A549 (cell line): ENCODE results near the gene SNAI1. TPM values are rescaled to one million over a fixed set of nuclear protein-coding genes. Genes with fewer than 3 reads are reported as not detected.

Experiments
- ATAC-seq, 2 experiments: fragments of 200-7000 bp in 1 of 2; fragments of >200 bp in 1 of 2; cut with Nextera tagmentation in 1 of 2; cut with Tn5 transposase in 1 of 2; 3 replicates each; pipeline versions ENCODE4 v1.8.0 to v1.9.1; 2018 to 2020; ENCODE audit warnings: mild to moderate bottlenecking in 1 of 2, moderate library complexity in 1 of 2
- CTCF ChIA-PET: fragments of 300-600 bp; sonication (Branson Sonifier 250); formaldehyde crosslinking; extraction: SDS; loops from one replicate; lab custom pipeline; 2021; ENCODE audit warnings: antibody characterized with exemption, inconsistent platforms; lab: Yijun Ruan, JAX
- POLR2A ChIA-PET: fragments of 350-600 bp; formaldehyde crosslinking; extraction: SDS; loops from one replicate; lab custom pipeline; 2021; ENCODE audit warnings: antibody characterized with exemption, inconsistent platforms; lab: Yijun Ruan, JAX
- DNase-seq, 2 experiments: peaks; one replicate each; pipeline versions ENCODE4 v3.0.0 to v3.0.0-alpha.2; 2011 to 2016; ENCODE audit warnings: low read depth in 1 of 2, low spot score in 1 of 2
- FAIRE-seq: peaks from 2 replicates; lab custom pipeline; 2011; peaks lifted over from hg19 to GRCh38; lab: Jason Lieb, UNC
- H3K27ac ChIP-seq, 2 experiments: fragments of >200 bp; sonication (Bioruptor Twin); formaldehyde crosslinking; 3 replicates each; pipeline ENCODE4 v1.5.1; 2016 to 2017
- H3K4me1 ChIP-seq: fragments of >200 bp; sonication (Bioruptor Twin); formaldehyde crosslinking; 3 replicates; pipeline ENCODE4 v1.6.1; 2016
- H3K4me2 ChIP-seq: fragments of >200 bp; sonication (Bioruptor Twin); formaldehyde crosslinking; 3 replicates; pipeline ENCODE4 v1.6.1; 2016
- H3K4me3 ChIP-seq: fragments of >200 bp; sonication (Bioruptor Twin); formaldehyde crosslinking; 3 replicates; pipeline ENCODE4 v1.5.1; 2016
- H3K9me3 ChIP-seq: fragments of >200 bp; sonication (Bioruptor Twin); formaldehyde crosslinking; 3 replicates; pipeline ENCODE4 v1.6.1; 2016
- CEBPB ChIP-seq, 2 experiments: fragments of >200 bp in 1 of 2; sonication (Bioruptor Twin) in 1 of 2; formaldehyde crosslinking in 1 of 2; IDR thresholded peaks; 2 replicates each; pipeline ENCODE4 v1.6.1; 2012 to 2016
- EP300 ChIP-seq, 2 experiments: fragments of >200 bp; sonication (Bioruptor Twin); formaldehyde crosslinking; IDR thresholded peaks; 2 replicates in 1 of 2; 3 replicates in 1 of 2; pipeline ENCODE4 v1.6.1; 2016 to 2017
- ESRRA ChIP-seq: fragments of 150-350 bp; IDR thresholded peaks from 2 replicates; pipeline ENCODE4 v1.6.1; 2014; ENCODE audit warnings: mild to moderate bottlenecking, low read length, borderline replicate concordance
- FOSL2 ChIP-seq, 2 experiments: fragments of 450-650 bp in 1 of 2; fragments of >200 bp in 1 of 2; sonication (Bioruptor Twin) in 1 of 2; formaldehyde crosslinking; IDR thresholded peaks; 2 replicates each; pipeline versions ENCODE4 v1.5.0 to v1.6.1; 2016 to 2020; ENCODE audit warnings: mild to moderate bottlenecking in 1 of 2, moderate library complexity in 1 of 2
- FOXS1 ChIP-seq: fragments of 250-450 bp; sonication (Bioruptor Pico); IDR thresholded peaks from 2 replicates; pipeline ENCODE4 v1.5.0; 2020; ENCODE audit warnings: mild to moderate bottlenecking, moderate library complexity
- HEYL ChIP-seq: fragments of 250-450 bp; sonication (Bioruptor Pico); IDR thresholded peaks from 2 replicates; pipeline ENCODE4 v1.8.0; 2021; ENCODE audit warnings: mild to moderate bottlenecking, moderate library complexity
- HOXB5 ChIP-seq: fragments of 250-450 bp; sonication (Bioruptor Pico); IDR thresholded peaks from 2 replicates; pipeline ENCODE4 v1.5.0; 2020; ENCODE audit warnings: mild to moderate bottlenecking, moderate library complexity
- JUNB ChIP-seq: fragments of >200 bp; sonication (Bioruptor Twin); formaldehyde crosslinking; IDR thresholded peaks from 2 replicates; pipeline ENCODE4 v1.6.1; 2016
- KDM1A ChIP-seq: fragments of 200-600 bp; sonication (generic); IDR thresholded peaks from 2 replicates; pipeline ENCODE4 v1.6.1; 2016; ENCODE audit warnings: low read depth, mild to moderate bottlenecking
- KDM5A ChIP-seq: fragments of 200-600 bp; sonication (generic); IDR thresholded peaks from 2 replicates; pipeline ENCODE4 v1.6.1; 2016; ENCODE audit warnings: antibody characterized with exemption, mild to moderate bottlenecking
- MAZ ChIP-seq: fragments of 150-350 bp; IDR thresholded peaks from 2 replicates; pipeline ENCODE4 v1.6.1; 2014; ENCODE audit warnings: antibody characterized with exemption, low read depth, low read length, borderline replicate concordance
- NPAS2 ChIP-seq: fragments of 250-450 bp; sonication (Bioruptor Pico); IDR thresholded peaks from 2 replicates; pipeline ENCODE4 v1.8.0; 2022; ENCODE audit warnings: mild to moderate bottlenecking, moderate library complexity, borderline replicate concordance
- NR3C1 ChIP-seq: fragments of >200 bp; sonication (Bioruptor Twin); formaldehyde crosslinking; IDR thresholded peaks from 3 replicates; pipeline ENCODE4 v1.6.1; 2017
- PHF8 ChIP-seq: fragments of 200-600 bp; sonication (generic); IDR thresholded peaks from 2 replicates; pipeline ENCODE4 v1.6.1; 2016; ENCODE audit warnings: low read depth, mild to moderate bottlenecking, antibody characterized with exemption, moderate library complexity, borderline replicate concordance
- POLR2A ChIP-seq: IDR thresholded peaks from 2 replicates; pipeline ENCODE4 v1.6.1; 2012; ENCODE audit warnings: mild to moderate bottlenecking, low read length
- RARB ChIP-seq: fragments of 250-450 bp; sonication (Bioruptor Pico); IDR thresholded peaks from 2 replicates; pipeline ENCODE4 v1.8.0; 2021; ENCODE audit warnings: mild to moderate bottlenecking, moderate library complexity
- RCOR1 ChIP-seq: fragments of 150-350 bp; IDR thresholded peaks from 2 replicates; pipeline ENCODE4 v1.6.1; 2014; ENCODE audit warnings: antibody characterized with exemption, low read length, low read depth
- RFX5 ChIP-seq: fragments of 450-650 bp; IDR thresholded peaks from 2 replicates; pipeline ENCODE4 v1.7.1; 2014; ENCODE audit warnings: antibody characterized with exemption, mild to moderate bottlenecking, moderate library complexity
- RNF2 ChIP-seq: fragments of 200-600 bp; sonication (generic); IDR thresholded peaks from 2 replicates; pipeline ENCODE4 v1.6.1; 2016; ENCODE audit warnings: low read depth, mild to moderate bottlenecking, antibody characterized with exemption, moderate library complexity, borderline replicate concordance
- SMC3 ChIP-seq: fragments of >200 bp; sonication (Bioruptor Twin); formaldehyde crosslinking; IDR thresholded peaks from 3 replicates; pipeline ENCODE4 v1.6.1; 2018; ENCODE audit warnings: inconsistent platforms
- ZC3H11A ChIP-seq: fragments of 450-650 bp; IDR thresholded peaks from 2 replicates; pipeline ENCODE4 v1.6.1; 2014; ENCODE audit warnings: antibody characterized with exemption, mild to moderate bottlenecking
- ZFP36 ChIP-seq: fragments of 450-650 bp; IDR thresholded peaks from 2 replicates; pipeline ENCODE4 v1.6.1; 2014; ENCODE audit warnings: borderline replicate concordance; ENCODE audit not compliant: partially characterized antibody
- ZSCAN20 ChIP-seq: fragments of 250-450 bp; sonication (Bioruptor Pico); IDR thresholded peaks from 2 replicates; pipeline ENCODE4 v1.8.0; 2022; ENCODE audit warnings: mild to moderate bottlenecking, moderate library complexity
- WGBS: methylation state at CpG from one replicate; pipeline ENCODE4 v1.1.6; 2017; ENCODE audit errors: missing lambda C conversion rate; 5-methylcytosine and 5-hydroxymethylcytosine counted together
- polyA plus RNA-seq, 4 experiments: library from polyadenylated mRNA; depleted of rRNA in 3 of 4; stranded (reverse); fragments of >200 nt; fragmentation: RNase III in 1 of 4; extraction: RNeasy Plus Mini Kit Qiagen cat#74134 plus additional on column Dnase treatment in 1 of 4; gene quantifications; 2 replicates in 3 of 4; 3 replicates in 1 of 4; pipeline ENCODE4 v1.2.3, GENCODE V29; 2011 to 2017
- TF ChIP-seq, protein P1 (sequence below): IDR thresholded peaks from 2 replicates; pipeline ENCODE4 v1.6.1; 2012; ENCODE audit warnings: low read depth, borderline replicate concordance
- TF ChIP-seq, protein P2 (sequence below): IDR thresholded peaks from 2 replicates; pipeline ENCODE4 v1.6.1; 2012
- TF ChIP-seq, protein P3 (sequence below): fragments of 150-350 bp; IDR thresholded peaks from 2 replicates; pipeline ENCODE4 v1.6.1; 2014; ENCODE audit warnings: low read depth, mild to moderate bottlenecking, low read length

Gene SNAI1
- polyA plus RNA-seq, 2 of the 4 experiments (the other 2 are of a cell fraction), result 7.0 to 11.1 TPM

DNA sequence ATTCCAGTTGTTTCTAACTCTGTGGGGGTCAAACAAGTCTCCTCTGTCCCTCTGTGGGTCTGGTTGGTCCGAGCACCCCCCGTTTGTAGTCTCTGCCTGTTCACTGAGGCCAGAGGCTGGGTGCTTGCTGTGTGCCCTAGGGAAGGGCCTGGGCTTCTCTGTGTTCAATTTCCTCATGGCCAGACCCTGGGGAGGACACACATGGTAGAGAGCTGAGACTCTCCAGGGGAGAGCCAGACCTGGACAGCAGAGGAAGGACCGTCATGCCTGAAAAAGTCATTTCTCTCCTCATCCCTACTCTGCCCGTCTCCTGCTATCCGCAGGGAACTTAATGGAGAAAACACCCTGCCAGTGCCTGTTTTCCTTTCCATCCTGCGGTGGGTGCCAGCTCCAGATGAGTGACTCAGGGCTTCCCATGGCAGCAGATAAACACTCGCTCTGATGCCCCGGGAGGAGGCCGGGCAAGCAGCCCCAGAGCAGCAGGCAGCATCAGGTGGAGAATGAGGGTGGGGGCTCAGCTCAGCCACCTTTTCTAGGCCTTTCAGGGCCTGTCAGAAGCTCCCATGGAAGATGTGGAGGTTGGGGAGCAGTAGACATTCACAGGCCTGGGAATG lies 51.9 kb downstream of the SNAI1 start:
- FAIRE-seq (no peak), ATAC-seq (peak; percentile 54 to 71), DNase-seq (peak; percentile 78 to 86)
- Histone ChIP-seq H3K4me2 (peak overlapping the region; percentile 69), H3K4me3 (no peak overlapping the region), H3K27ac (peak overlapping the region; percentile 93 to 95), H3K4me1 (peaks cover 62% of the 10 kb centered on the region), H3K9me3 (no peaks in the 10 kb centered on the region)
- WGBS, result 30% methylated on average over 9 of the region's 9 CpGs
- no peak for TF ChIP-seq SMC3
- no peak for TF ChIP-seq HOXB5
- TF ChIP-seq KDM5A, result no peak
- no peak for TF ChIP-seq NR3C1
- TF ChIP-seq ZSCAN20, result no peak
- no peak for TF ChIP-seq RARB (CRISPR knock-in tag)
- TF ChIP-seq ESRRA, result no peak
- no peak for TF ChIP-seq FOSL2 (IDR thresholded peaks at IDR 0.05)
- TF ChIP-seq FOSL2 (CRISPR knock-in tag; IDR thresholded peaks at IDR 0.05), result peak; percentile 78
- TF ChIP-seq KDM1A, result no peak
- TF ChIP-seq CEBPB (IDR thresholded peaks at IDR 0.05), result no peak
- no peak for TF ChIP-seq RCOR1
- no peak for TF ChIP-seq FOXS1 (CRISPR knock-in tag)
- TF ChIP-seq, protein P1, sequence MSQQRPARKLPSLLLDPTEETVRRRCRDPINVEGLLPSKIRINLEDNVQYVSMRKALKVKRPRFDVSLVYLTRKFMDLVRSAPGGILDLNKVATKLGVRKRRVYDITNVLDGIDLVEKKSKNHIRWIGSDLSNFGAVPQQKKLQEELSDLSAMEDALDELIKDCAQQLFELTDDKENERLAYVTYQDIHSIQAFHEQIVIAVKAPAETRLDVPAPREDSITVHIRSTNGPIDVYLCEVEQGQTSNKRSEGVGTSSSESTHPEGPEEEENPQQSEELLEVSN, result no peak
- TF ChIP-seq RNF2, result no peak
- no peak for TF ChIP-seq JUNB
- TF ChIP-seq ZC3H11A, result no peak
- no peak for TF ChIP-seq RFX5
- no peak for TF ChIP-seq MAZ
- no peak for TF ChIP-seq HEYL (CRISPR knock-in tag)
- TF ChIP-seq NPAS2, result no peak; the same call in 1 of the 2 replicates
- peak; percentile 16 for TF ChIP-seq ZFP36
- TF ChIP-seq PHF8, result no peak
- no peak for TF ChIP-seq EP300 (IDR thresholded peaks at IDR 0.05)
- TF ChIP-seq, protein P2, sequence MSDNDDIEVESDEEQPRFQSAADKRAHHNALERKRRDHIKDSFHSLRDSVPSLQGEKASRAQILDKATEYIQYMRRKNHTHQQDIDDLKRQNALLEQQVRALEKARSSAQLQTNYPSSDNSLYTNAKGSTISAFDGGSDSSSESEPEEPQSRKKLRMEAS, result peak; percentile 47; the same call in 1 of the 2 replicates
- TF ChIP-seq, protein P3, sequence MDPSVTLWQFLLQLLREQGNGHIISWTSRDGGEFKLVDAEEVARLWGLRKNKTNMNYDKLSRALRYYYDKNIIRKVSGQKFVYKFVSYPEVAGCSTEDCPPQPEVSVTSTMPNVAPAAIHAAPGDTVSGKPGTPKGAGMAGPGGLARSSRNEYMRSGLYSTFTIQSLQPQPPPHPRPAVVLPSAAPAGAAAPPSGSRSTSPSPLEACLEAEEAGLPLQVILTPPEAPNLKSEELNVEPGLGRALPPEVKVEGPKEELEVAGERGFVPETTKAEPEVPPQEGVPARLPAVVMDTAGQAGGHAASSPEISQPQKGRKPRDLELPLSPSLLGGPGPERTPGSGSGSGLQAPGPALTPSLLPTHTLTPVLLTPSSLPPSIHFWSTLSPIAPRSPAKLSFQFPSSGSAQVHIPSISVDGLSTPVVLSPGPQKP, result no peak
- ChIA-PET POLR2A (interaction anchor here (0.6 kb wide), 1 partner anchor 36 kb away, joined by 3 read pairs; no protein-coding TSS in a partner anchor), CTCF (interaction anchor here (1.1 to 7.4 kb wide), 6 partner anchors 12 to 56 kb away, joined by 3 to 66 read pairs (median 12); no protein-coding TSS in a partner anchor)

DNA sequence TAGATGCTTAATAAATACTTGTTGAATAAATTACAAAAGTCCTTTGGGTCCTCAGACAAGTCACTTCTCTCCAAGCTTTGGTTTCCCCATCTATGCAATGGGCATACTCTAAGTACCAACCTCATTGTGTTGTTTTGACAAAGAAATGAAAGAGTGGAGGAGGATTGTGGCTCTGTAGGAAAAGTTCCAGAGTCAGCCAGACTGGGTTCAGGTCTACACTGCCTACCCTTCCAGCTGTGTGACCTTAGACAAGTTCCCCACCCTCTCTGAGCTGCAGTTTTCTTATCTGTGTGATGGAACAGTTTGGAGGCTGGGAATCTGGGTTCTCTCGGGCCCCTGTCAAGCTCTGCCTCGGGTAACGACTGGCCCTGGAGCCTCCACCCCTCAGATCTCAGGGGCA lies 53.9 kb downstream of the SNAI1 start:
- CTCF ChIA-PET, result interaction anchor here (1.0 to 7.4 kb wide), 8 partner anchors 9 to 426 kb away, joined by 3 to 66 read pairs (median 8); no protein-coding TSS in a partner anchor
- peaks cover 47% of the 10 kb centered on the region for H3K4me1 ChIP-seq
- ATAC-seq (no peak), DNase-seq (no peak), FAIRE-seq (no peak)
- peak overlapping the region; percentile 29 to 65; a peak in 5 of 6 replicates for H3K27ac ChIP-seq
- H3K4me3 ChIP-seq, result no peak overlapping the region
- no peaks in the 10 kb centered on the region for H3K9me3 ChIP-seq
- H3K4me2 ChIP-seq, result no peak overlapping the region
- POLR2A ChIA-PET, result interaction anchor here (0.6 kb wide), 1 partner anchor 75 kb away, joined by 4 read pairs; no protein-coding TSS in a partner anchor
- TF ChIP-seq ZFP36 (peak; percentile 8), POLR2A (no peak)
- 84% methylated on average over 3 of the region's 3 CpGs for WGBS
